Body of pancreas (tissue), 4 donors: ENCODE data around the gene CST3.

Experiments used
- POLR2A ChIP-seq, 3 donors: fragments of 450-650 bp; IDR thresholded peaks; one replicate each; pipeline ENCODE4 v1.6.1; 2016; ENCODE audit warnings: antibody characterized with exemption in 3 of 3, mild to moderate bottlenecking in 2 of 3
- TF ChIP-seq, protein P1 (sequence below), 7 experiments: fragments of 450-650 bp in 4 of 7; fragments of 200-600 bp in 3 of 7; sonication (generic) in 3 of 7; IDR thresholded peaks; one replicate each; pipeline ENCODE4 v1.5.1; 2016 to 2019; ENCODE audit warnings: antibody characterized with exemption in 7 of 7

DNA sequence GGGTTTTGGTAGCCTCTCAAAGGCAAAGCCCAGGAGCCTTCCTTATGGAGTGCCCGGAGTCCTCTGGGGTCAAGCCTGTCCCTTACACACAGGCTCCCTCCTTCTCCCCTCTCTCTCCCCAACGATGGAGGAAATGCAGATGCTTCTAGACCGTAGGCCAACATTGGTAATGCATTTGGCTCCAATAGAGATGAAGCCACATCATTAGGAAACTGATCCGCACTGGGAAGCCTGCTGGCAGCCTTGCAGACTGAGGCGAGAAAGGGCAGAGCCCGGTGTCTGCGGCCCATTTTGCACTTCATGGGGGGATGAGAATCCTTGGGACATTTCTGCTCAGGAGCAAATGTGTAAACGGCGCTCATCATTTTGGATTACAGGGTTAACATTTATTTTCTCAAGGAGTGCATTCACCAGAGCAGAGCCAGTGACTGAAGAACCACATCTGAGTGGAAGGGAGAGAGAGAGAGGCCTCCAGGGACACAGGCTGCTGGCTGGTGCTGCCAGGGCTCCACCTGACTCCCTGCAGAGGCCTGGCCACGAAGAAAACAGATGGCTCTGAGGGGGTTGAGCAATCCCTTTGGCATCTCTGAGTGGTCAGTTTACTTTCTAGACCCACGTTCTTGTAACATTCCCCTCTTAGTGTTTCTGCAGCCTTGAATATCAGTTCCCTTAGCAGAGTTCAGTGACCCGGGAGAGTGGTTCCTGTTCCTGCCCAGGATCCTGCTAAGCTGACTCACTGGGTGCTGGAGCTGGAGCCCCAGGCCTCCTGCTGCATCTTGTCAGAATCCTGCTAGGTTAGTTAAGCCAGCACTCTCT lies 4.4 kb upstream of the CST3 start:
- TF ChIP-seq, protein P1, sequence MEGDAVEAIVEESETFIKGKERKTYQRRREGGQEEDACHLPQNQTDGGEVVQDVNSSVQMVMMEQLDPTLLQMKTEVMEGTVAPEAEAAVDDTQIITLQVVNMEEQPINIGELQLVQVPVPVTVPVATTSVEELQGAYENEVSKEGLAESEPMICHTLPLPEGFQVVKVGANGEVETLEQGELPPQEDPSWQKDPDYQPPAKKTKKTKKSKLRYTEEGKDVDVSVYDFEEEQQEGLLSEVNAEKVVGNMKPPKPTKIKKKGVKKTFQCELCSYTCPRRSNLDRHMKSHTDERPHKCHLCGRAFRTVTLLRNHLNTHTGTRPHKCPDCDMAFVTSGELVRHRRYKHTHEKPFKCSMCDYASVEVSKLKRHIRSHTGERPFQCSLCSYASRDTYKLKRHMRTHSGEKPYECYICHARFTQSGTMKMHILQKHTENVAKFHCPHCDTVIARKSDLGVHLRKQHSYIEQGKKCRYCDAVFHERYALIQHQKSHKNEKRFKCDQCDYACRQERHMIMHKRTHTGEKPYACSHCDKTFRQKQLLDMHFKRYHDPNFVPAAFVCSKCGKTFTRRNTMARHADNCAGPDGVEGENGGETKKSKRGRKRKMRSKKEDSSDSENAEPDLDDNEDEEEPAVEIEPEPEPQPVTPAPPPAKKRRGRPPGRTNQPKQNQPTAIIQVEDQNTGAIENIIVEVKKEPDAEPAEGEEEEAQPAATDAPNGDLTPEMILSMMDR (IDR thresholded peaks at IDR 0.05): no peak
- no peak for TF ChIP-seq POLR2A (IDR thresholded peaks at IDR 0.05)
